ENCODE data around the gene RRAGC.
"Not testable (repeated sequence)": the region's sequence is repeated elsewhere in the genome, so short reads cannot be mapped to it uniquely, and the experiment has no call there.

Gene RRAGC

DNA sequence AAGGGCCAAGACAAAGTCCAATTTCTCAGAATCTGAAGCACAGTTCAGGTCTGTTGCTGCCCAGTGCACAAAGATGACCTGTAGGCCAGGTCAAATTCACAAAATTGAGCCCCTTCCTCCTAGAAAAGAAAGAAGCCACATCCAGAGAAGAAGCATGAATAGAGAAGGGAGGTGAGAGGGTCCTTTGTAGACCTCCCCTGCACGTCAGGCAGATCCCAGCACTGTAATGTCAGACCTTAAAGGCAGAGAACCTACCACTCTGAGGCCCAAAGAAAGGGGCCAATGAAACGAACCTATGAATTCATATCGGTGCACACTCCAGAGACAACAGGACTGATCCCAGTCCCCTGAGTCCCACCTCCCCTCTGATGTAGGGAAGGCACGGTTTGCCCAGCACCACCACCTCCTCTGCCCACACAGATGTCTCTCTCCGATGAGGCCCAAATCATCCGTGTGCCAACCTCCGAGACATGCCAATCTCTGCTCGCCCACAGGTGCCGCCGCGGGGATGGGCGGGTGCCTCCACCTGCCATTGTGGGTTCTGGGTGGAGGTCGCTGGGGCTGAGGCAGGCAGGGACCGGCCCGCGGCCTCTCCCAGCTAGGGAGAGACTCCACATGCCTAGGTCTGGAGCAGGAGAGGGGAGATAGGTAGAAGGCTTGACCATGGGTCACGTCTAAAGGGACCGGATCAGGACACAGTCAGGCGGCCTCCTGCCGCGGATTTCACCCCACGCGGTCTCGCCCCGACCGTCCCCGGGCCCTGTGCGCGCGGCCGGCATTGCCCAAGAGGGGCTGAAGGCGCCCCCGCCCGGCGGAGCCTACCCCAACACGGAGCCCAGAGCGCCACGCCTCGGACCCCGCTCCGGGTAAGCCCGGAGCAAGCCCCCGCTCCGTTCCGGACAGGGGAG is 42.1 kb downstream of the RRAGC start:
- DNase-seq (ENCODE audit: low read depth in 2 of 2, low spot score in 1 of 2), result no peak

DNA sequence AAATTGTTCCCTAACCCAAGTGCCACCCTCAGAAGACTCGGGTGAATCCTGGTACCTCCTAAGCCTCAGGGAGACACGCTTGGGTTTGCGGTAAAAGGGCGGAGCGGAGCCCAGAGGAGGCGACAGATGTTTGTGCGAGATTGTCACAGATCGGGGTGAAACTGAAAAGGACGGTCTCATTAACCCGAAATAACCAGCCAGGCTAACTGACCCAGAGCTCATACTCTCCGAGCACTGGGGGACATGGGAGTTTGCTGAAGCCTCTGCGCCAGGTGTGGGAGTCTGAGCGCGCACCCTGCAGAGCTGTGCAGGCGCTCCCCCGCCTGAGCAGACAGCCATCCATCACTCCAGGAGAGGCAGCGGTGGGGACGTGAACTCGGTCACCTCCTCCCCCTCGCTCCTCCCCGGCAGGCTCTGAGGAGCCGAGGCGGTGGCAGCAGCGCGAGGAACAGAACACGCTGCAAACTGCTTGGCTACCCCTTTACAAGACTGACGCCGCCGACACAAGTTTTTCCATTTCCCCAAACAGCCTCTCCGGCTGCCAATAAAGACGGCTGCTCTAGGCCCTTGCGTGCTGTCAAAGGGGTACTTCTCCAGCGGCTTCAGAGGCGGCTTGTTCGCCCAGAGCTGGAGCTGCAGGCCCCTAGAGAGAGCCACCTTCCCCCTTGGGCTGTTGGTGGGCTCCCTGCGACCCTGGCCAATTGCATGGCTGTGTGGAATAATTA is 43.5 kb downstream of the RRAGC start:
- DNase-seq (ENCODE audit: low read depth in 2 of 2, low spot score in 1 of 2), result no peak

DNA sequence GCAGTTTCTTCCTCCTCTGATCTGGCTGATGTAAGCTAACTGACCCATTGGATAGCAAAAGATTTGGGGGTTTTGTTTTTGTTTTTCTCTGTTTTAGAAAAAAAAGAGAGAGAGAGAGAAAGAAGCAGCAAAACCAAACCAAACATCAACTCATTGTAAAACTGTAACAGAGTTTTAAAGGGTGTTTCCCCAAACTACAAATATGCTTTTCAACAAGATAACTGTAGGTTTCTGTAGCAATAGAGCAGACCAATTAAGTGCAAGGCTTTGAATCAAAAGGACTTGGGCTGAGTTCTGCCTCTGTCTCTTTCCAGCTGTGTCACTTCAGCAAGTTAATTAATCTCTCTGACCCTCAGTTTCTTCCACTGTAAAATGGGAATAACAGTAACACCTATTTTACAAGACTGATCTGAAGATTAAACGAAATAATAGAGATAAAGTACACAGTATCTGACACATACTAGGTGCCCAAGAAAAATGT is 44.5 kb downstream of the RRAGC start:
- DNase-seq (ENCODE audit: low read depth in 2 of 2, low spot score in 1 of 2), result no peak

GRCh38 chr1:38814444-38814983 is 45.1 kb downstream of the RRAGC start:
- DNase-seq (ENCODE audit: low read depth in 2 of 2, low spot score in 1 of 2), result no peak

DNA sequence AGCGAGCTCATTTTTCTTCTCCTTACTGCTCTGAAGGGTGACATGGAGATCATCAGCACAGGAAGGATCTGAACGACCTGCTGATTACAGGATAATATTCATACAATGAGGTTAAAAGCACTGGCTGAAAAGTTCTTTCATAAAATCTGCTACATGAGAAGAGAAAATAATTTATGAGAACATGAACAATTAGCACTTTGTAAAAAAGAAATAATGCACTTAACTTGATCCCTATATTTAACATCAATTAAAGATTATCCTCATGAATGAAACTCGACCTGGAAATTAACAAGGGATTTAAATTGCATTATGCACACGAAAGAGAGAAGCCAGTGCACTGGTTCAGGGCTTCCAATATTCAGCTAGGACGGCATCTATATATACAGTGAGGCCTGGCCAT is 46.6 kb downstream of the RRAGC start:
- no peak for DNase-seq (ENCODE audit: low read depth in 2 of 2, low spot score in 1 of 2)

DNA sequence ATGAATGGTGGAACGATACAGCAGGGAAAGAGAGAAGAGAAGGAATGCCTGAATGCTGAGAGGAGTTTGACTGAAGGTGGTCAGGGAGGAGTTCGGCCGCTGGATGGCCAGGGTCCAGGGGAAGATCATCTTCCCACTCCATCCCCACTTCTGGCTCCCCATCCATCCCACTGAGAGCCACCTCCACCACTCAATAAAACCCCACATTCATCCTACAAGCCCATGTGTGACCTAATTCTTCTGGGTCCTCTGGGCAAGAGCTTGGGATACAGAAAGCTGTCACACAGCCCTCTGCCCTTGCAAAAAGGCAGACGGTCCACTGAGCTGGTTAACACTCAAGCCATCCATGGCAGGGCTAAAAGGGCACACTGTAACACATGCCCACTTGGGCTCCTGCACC is 48.1 kb downstream of the RRAGC start:
- not testable (repeated sequence) for DNase-seq (ENCODE audit: low read depth in 2 of 2, low spot score in 1 of 2)

DNA sequence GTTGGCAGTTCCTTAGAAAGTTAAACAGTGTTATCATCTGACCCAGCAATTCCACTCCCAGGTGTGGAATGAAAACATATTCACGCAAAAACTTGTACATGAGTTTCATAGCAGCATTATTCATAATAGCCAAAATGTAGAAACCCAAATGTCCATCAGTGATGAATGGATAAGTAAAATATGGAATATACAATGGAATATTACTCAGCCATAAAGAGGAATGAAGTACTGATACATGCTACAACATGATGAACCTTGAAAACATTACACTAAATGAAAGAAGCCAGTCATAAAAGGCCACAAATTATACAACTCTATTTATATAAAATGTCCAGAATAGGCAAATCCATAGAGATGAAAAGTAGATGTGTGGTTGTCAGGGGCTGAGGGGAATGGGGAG is 53.5 kb downstream of the RRAGC start:
- no peak for DNase-seq (ENCODE audit: low read depth in 2 of 2, low spot score in 1 of 2)

- no peak for DNase-seq (ENCODE audit: low read depth in 2 of 2, low spot score in 1 of 2)
Observed at GRCh38 chr1:38805036-38805435, 54.5 kb downstream of the RRAGC start.

GRCh38 chr1:38804062-38804886 is 55.3 kb downstream of the RRAGC start:
- no peak for DNase-seq (ENCODE audit: low read depth in 2 of 2, low spot score in 1 of 2)

GRCh38 chr1:38803647-38804046 is 55.9 kb downstream of the RRAGC start:
- no peak for DNase-seq (ENCODE audit: low read depth in 2 of 2, low spot score in 1 of 2)

DNA sequence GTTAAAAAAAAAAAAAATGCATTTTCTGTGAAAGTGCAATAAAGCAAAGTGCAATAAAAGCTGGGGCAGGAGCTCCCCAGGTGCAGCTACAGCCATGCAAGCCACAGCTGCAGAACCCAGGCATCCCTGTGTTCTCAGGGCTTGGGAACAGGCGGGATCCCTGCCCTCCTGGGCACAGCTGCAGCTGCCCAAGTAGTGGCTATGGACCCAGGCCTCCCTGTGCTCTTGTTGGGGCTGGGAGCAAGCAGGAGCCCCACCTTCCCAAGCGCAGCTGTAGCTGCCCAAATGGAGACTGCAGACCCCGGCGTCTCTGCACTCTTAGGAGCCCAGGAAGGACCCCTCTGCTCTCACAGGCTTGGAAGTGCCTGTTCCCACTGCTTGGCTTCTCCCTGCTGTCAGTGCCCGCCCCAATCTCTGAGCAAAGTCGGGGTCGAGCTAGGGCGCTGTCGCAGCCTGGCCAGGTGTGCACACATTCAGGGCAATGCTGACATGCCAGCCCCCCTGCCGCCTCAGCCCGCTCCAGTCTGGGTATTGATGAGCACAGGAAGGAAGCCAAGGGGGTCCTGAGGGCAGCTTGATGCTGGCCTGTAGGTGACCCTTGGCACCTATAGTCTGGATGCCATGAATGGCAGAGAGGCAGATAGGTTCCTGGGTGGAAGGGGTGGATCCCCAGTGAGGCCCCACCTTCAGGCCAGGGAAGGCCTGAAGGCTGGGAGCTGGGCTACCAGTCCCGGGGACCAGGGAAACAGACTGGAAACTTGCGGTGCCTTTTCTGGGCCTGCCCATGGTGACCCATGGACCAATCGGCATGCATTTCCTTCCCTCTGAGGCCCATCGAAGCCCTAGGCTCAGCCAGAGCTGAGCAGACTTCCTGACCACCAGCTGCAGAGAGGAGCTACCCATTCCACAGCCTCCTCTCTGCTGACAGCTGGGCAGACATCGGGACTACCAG is 58.6 kb downstream of the RRAGC start:
- no peak for DNase-seq (ENCODE audit: low read depth in 2 of 2, low spot score in 1 of 2)

DNA sequence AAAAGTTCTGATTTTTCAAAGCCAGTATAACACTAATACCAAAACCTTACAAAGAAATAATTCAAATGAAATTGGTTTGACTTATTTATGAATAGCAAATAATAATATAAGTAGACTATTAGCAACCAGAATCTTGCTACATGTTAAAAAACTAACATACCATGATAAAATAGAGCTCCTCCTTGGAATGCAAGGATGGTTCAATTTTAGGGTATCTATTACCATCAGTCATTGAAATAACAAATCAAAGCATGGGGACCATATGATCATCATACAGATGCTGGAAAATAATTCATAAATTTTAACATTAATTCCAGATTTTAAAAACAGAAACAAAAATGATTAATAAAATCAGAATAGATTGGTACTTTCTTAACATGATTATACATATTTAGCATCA is 66.3 kb downstream of the RRAGC start:
- DNase-seq (ENCODE audit: low read depth in 2 of 2, low spot score in 1 of 2), result no peak

GRCh38 chr1:38791892-38792291 is 67.7 kb downstream of the RRAGC start:
- DNase-seq (ENCODE audit: low read depth in 2 of 2, low spot score in 1 of 2), result no peak

GRCh38 chr1:38791164-38791515 is 68.4 kb downstream of the RRAGC start:
- DNase-seq (ENCODE audit: low read depth in 2 of 2, low spot score in 1 of 2), result no peak

DNA sequence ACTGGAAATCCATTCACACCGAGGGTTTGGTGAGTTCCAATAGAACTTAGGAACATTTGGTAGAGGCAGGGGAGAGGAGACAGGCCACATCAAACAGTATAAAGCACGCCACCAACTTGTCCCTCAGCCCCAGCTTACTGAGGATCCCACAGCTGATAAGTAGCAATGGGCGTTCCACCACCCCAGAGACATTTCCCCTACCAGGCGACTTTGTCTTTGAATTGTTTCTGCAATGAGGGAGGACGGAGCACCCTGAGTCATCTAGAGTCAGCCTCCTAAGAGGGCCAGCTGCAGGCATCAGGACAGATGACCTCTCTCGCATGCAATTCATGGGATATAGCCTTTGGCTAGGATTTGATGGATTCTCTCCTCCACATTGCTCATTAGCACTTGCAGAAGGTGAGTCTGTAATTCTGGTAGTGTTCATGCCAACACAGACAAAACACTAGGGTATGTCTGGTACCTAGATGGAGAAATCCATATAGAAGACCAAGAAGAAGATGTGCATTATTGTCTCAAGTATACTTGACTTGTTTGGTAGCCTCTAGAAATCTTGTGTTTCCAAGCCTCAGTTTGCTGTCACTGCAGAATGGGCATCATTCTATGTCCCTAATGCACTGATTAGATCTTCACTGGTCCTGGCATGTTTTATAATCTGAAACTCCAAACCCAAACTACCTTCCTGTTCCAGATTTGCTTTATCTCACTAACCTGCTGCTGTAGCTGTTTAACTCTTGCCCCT is 69.0 kb downstream of the RRAGC start:
- DNase-seq (ENCODE audit: low read depth in 2 of 2, low spot score in 1 of 2), result no peak

- no peak for DNase-seq (ENCODE audit: low read depth in 2 of 2, low spot score in 1 of 2)
Observed at GRCh38 chr1:38789498-38790169, 69.9 kb downstream of the RRAGC start.

GRCh38 chr1:38788341-38789336 is 70.9 kb downstream of the RRAGC start:
- no peak for DNase-seq (ENCODE audit: low read depth in 2 of 2, low spot score in 1 of 2)
